ENCODE measurements around the gene PLCG1.

Gene PLCG1

DNA sequence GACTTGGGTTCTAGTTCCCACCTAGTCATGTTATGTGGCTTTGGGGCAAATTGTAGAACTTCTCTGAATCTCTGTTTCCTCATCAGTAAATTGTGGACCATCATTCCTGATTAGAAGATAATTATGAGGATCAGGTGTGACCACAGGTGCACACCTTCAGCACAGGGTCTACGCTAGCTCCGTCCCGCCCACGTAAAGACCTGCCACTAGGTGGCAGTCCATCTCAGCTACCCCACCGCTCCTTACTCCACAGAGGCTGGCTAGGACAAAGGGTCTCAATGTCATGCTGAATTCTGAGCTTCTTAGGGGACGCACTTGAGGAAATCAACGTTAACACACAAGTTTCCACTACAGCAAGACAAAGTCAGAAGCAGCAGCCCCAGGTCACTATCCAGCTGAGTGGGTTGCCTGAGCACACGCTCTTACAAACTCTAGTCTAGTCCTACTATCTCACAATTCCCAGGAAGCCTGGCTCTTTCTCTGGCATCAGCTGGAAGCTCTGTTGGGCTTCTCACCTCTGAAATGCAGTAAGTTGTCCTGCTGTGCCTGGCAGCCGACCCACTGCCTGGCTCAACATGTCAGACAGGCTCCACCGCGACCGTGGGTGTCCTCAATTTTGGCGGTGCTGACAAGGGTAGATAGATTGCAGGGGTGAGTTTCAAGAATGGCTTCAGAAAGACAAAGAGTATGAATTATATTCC lies 2.0 kb upstream of the PLCG1 start:
- H3K27ac ChIP-seq = no peak overlapping the region
- no peak for TF ChIP-seq ZFX (IDR thresholded peaks at IDR 0.05; ENCODE audit: borderline replicate concordance)
- TF ChIP-seq, protein P1, sequence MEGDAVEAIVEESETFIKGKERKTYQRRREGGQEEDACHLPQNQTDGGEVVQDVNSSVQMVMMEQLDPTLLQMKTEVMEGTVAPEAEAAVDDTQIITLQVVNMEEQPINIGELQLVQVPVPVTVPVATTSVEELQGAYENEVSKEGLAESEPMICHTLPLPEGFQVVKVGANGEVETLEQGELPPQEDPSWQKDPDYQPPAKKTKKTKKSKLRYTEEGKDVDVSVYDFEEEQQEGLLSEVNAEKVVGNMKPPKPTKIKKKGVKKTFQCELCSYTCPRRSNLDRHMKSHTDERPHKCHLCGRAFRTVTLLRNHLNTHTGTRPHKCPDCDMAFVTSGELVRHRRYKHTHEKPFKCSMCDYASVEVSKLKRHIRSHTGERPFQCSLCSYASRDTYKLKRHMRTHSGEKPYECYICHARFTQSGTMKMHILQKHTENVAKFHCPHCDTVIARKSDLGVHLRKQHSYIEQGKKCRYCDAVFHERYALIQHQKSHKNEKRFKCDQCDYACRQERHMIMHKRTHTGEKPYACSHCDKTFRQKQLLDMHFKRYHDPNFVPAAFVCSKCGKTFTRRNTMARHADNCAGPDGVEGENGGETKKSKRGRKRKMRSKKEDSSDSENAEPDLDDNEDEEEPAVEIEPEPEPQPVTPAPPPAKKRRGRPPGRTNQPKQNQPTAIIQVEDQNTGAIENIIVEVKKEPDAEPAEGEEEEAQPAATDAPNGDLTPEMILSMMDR (IDR thresholded peaks at IDR 0.05) = peak; percentile 90

DNA sequence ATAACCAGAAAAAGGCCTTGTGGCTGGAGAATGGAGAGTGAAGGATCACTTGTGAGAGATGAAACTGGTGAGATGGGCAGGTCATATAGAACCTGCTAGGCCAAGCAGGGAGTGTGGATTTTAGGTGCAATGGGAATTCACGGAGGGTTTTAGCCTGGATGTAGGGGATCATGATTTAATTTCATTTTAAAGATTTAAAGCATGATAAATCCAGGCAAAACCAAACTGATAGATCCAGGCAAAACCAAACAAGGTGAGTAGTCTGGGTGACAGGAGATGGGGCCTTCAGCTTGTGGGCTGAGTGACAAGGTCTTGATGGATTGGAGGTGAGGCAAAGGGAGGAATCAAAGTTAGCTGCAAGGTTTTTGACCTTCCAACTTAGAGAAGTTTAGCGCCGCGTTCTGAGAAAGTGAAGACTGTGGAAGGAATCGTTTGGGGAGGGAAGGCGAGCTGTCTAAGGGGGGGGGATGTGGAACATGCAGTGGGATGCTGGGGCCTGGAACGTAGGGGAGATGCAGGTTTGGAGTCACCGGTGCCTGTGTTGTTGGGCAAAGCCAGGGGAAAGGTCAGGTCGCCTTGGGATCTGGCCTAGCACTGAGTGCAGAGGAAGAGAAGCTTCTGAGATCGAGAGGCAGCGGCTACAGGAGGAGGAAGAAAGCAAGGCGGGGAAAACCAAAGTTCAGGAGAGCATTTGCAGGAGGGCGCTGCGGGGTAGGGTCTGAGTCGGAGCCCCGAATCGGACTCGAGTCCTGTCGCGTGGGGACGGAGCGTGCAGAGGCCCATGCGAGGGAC lies 1.3 kb upstream of the PLCG1 start:
- peak overlapping the region; percentile 84 for H3K27ac ChIP-seq
- no peak for TF ChIP-seq ZFX (IDR thresholded peaks at IDR 0.05; ENCODE audit: borderline replicate concordance)

DNA sequence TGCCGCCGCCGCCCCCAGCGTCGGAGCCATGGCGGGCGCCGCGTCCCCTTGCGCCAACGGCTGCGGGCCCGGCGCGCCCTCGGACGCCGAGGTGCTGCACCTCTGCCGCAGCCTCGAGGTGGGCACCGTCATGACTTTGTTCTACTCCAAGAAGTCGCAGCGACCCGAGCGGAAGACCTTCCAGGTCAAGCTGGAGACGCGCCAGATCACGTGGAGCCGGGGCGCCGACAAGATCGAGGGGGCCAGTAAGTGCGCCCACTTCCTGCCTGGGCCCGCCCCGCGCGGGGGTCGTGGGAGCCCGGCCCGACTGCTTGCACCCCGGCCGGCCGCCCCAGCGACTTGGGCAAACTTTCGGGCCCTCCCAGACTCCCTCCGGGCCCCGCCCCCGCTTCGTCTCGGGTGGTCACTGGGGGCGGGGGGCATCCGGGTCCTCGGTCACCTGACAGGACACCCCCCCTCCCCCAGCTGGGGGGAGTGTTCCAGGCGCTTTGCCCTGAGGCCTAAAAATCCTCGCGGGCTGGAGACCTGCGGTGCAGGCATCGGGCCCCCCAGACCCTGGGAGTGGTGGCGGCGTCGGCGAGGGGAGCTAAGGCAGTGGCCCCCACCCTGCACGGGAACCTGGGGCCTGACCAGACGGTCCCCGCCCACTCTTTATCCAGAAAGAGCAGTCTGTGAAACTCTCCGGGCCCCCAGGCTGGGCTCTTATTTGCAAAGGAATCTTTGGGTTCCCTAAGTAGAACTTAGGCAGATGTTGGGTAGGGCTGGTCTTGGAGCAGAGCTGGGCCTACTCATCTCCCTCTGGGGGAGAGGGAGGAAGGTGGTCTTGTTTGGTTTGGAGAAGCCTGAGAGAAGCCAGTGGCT lies 501 bp downstream of the PLCG1 start:
- H3K27ac ChIP-seq = peak overlapping the region; percentile 84
- no peak for TF ChIP-seq ZFX (IDR thresholded peaks at IDR 0.05; ENCODE audit: borderline replicate concordance)
- TF ChIP-seq, protein P1 (IDR thresholded peaks at IDR 0.05) = no peak

DNA sequence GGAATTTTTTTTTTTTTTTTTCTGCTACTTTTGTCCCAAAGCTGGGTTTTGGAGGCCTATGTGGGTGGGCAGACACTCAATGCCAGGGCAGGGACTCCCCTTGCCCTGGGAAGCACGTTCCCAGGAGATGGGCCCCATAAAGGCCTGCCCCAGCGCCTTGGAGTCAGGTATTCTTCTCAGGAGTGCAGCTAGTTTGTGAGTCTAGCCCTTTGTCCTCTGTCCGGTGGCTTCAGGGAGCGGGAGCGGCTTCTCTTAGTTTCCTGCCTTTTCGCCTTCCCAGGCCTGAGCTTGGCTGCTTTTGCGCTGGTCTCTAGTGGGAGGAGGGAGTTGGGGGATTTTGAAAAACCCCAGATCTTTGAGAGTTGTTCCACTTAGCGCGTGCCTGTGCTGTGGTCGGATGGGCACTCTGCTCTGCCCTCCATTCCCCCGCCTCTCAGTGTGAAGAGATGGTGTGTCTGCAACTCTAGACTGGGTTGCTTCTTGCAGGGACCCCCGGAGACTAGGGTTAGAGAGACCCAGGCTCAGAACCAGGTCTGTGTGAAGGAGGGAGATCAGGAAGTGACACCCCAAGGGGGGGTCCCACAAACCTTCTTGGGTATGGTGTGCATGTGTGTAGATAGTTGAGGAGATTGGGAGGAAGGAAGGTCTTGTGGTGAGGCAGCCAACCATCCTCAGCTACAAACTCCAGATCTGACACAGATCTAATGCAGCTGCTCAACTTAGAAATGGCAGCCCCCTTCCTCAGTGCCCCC lies 1.3 kb downstream of the PLCG1 start:
- peak overlapping the region; percentile 84; the same call in 1 of the 2 replicates for H3K27ac ChIP-seq

DNA sequence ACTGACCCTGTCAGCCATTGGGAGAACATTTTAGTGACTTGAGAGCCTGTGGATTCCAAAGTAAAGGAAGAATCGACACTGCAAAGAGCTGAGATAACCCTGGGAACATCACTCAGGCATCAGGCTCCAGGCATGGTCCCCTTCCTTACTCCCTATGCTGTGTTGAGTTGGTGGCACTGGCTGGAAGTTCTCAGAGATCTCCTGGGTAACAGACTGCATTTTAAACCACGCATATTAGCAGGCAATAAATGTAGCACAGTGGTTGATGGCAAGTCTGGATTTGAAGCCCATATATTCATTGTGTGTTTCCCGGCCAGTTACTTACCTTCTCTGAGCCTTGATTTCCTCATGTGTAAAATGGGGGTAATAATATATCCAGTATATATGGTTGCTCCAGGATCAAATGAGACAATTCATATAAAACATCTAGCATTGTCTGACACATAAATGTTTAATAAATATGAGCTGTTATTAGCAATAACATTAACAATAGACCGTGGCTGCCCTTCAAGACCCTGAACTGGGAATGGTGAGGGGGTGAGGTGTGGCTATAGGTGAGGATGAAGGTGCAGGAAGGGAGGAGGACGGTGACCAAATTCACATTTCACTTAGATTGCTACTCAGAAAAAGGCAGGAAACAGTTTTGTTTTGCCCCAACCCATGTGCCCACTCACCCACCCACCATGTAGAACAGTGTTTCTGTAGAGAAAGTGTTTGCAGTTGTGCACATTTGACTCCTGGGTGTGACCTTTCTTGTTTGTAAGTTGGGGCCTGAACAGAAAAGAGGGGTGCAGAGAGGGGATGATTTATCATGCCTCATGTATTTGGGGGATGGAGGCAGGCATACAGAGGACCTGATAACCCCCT lies 2.1 kb downstream of the PLCG1 start:
- no peak overlapping the region for H3K27ac ChIP-seq
- TF ChIP-seq, protein P1 (IDR thresholded peaks at IDR 0.05) = no peak
- TF ChIP-seq ZFX (IDR thresholded peaks at IDR 0.05; ENCODE audit: borderline replicate concordance) = no peak

More for the DNA sequence above, 1.3 kb downstream of the PLCG1 start:
- TF ChIP-seq ZFX (IDR thresholded peaks at IDR 0.05; ENCODE audit: borderline replicate concordance) = no peak
- TF ChIP-seq, protein P1 (IDR thresholded peaks at IDR 0.05) = no peak

DNA sequence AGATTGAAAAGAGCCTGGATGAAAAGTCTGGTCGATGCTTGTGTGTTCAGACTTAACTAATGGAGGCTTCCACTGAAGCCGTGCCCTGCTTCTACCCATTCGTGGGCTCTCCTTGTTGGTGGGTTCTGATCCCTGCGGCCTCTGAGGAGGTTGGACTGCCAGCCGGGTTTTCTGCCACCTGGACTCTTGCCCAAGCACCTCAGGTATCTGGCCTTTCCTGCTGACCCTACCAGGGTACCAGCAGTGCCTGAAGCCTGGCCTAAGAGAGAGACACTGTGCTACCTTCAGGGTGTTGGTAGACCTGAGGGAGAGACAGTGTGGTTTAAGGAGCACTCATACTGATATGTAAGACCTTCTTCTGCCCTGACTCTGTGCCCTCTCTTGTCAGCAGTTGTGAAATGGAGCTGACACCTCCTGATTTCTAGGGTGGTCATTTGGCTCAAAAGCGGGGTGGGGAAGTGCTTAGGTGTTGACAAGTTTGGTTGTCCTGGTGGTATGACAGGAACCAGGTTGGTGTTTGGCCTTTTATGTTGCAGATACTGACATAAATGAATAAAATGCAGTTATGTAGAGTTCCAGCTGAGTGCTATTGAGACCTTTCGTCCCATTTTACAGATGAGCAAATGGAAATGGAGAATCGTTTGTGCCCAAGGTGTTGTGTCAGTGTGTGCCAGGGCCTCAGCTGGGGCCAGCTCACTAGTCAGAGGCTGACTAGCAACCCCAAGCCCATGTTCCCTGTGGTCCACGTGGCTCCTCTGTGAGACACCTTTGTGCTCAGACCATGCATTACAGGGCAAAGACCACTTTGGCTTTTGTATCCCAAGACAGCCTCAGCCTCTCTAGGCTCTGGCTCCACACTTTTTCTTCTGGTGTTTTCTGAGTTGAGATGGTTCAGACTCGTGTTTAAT lies 3.1 kb downstream of the PLCG1 start:
- no peak overlapping the region for H3K27ac ChIP-seq
- TF ChIP-seq ZFX (IDR thresholded peaks at IDR 0.05; ENCODE audit: borderline replicate concordance) = no peak
- TF ChIP-seq, protein P1 (IDR thresholded peaks at IDR 0.05) = no peak

Measured in 22Rv1 (cell line).